TTC549 (cell line): ENCODE data around the gene LRRC36.

Experiments
- FAIRE-seq: peaks from 2 replicates; lab custom pipeline; 2012; peaks lifted over from hg19 to GRCh38; lab: Jason Lieb, UNC

Gene LRRC36

GRCh38 chr16:67426950-67427349, 100.3 kb downstream of the LRRC36 start:
- FAIRE-seq: no peak

GRCh38 chr16:67428146-67428731, 101.6 kb downstream of the LRRC36 start:
- FAIRE-seq: no peak

- no peak for FAIRE-seq
These were observed 102.6 kb downstream of the LRRC36 start for GRCh38 chr16:67429053-67429798.

- no peak for FAIRE-seq
These were observed 103.3 kb downstream of the LRRC36 start for GRCh38 chr16:67429799-67430503.

- no peak for FAIRE-seq
These were observed 103.9 kb downstream of the LRRC36 start for GRCh38 chr16:67430504-67430976.

- FAIRE-seq: no peak
These were observed 104.6 kb downstream of the LRRC36 start, which contains the start of gene HSD11B2 for GRCh38 chr16:67430977-67431774. TSS of gene HSD11B2 (plus strand) at chr16:67431121. CDS start at chr16:67431249, 128 bp downstream.

- no peak for FAIRE-seq
These were observed 105.3 kb downstream of the LRRC36 start for GRCh38 chr16:67431775-67432505.

- FAIRE-seq: no peak
These were observed 105.9 kb downstream of the LRRC36 start for GRCh38 chr16:67432506-67432890.

GRCh38 chr16:67433131-67433719, 106.6 kb downstream of the LRRC36 start:
- no peak for FAIRE-seq
